ENCODE results near the gene UBXN4.

UBXN4 gene

DNA sequence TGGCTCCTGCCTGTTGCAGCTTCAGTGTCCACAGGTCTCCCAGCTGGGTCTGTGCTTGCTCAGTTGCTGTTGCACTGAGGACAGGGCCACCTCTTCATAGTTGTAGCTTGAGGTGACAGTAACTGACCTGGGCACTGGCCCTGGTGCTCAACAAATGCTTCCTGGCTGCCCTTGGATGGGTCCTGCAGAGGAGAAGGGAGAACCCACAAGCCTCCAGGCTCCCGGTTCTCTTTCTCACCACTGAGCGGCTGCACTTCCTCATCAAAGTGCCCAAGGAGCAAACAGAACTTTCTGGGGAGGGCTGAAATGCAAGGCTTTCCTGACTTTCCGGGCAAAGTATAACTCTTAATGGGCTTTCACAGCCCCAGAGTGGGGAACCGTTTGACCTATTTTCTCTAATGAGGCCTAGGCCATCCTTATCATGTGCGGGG, 56.6 kb downstream of the UBXN4 start:
- intact Hi-C loops (cut with DNase I; ENCODE audit: low total_unique reads), result no loop called here

DNA sequence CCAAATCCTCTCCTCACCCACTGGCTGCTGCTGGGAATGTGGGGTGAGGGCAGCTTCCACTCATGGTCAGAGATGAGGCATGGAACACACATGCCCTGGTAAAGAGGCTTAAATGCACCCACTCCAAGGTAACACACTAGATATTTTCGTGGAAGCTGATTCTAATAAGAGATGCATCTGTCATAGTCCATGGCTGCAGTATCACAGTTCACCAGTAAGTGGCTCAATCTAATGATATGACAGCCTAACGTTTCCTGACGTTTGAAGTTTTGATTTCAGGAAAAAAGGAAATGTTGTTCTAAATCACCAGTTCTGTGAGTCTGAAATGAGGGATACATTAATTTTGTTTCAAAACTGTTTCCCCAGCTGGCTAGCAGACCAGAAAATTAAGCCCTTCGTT, 57.1 kb downstream of the UBXN4 start:
- TF ChIP-seq, protein P1, sequence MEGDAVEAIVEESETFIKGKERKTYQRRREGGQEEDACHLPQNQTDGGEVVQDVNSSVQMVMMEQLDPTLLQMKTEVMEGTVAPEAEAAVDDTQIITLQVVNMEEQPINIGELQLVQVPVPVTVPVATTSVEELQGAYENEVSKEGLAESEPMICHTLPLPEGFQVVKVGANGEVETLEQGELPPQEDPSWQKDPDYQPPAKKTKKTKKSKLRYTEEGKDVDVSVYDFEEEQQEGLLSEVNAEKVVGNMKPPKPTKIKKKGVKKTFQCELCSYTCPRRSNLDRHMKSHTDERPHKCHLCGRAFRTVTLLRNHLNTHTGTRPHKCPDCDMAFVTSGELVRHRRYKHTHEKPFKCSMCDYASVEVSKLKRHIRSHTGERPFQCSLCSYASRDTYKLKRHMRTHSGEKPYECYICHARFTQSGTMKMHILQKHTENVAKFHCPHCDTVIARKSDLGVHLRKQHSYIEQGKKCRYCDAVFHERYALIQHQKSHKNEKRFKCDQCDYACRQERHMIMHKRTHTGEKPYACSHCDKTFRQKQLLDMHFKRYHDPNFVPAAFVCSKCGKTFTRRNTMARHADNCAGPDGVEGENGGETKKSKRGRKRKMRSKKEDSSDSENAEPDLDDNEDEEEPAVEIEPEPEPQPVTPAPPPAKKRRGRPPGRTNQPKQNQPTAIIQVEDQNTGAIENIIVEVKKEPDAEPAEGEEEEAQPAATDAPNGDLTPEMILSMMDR (IDR thresholded peaks at IDR 0.05), result no peak
- no peaks in the 10 kb centered on the region for H3K27me3 ChIP-seq
- H3K4me1 ChIP-seq, result no peaks in the 10 kb centered on the region
- DNase-seq, result no peak
- no peaks in the 10 kb centered on the region for H3K9me3 ChIP-seq
- H3K4me3 ChIP-seq, result no peak overlapping the region
- H3K36me3 ChIP-seq, result no peaks in the 10 kb centered on the region
- no peak overlapping the region for H3K27ac ChIP-seq
- intact Hi-C loops (cut with DNase I; ENCODE audit: low total_unique reads), result no loop called here

More for the DNA sequence above, 56.6 kb downstream of the UBXN4 start:
- Histone ChIP-seq H3K27ac (no peak overlapping the region), H3K36me3 (no peaks in the 10 kb centered on the region), H3K9me3 (no peaks in the 10 kb centered on the region), H3K4me3 (no peak overlapping the region), H3K4me1 (no peaks in the 10 kb centered on the region), H3K27me3 (no peaks in the 10 kb centered on the region)
- no peak for DNase-seq
- TF ChIP-seq, protein P1 (IDR thresholded peaks at IDR 0.05), result no peak

DNA sequence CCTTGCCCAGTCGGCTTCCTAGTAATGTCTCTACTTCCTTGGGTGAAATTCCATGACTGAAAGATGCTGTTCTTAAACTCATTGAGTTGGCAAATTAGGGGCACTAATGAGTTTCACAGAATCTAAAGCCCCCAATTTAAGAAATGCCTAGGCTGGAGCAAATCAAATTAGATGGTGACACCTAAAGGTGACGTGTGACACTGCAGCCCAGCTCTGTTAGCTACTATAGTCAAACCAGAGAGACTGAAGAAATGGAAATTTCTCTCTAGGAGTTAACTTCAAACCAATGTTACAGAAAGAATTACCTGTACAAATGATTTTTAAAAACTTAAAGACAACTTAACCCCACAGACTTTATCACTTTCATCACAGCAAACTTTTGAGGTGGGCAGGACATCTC, 58.1 kb downstream of the UBXN4 start:
- Histone ChIP-seq H3K9me3 (no peaks in the 10 kb centered on the region), H3K27ac (no peak overlapping the region), H3K4me1 (no peaks in the 10 kb centered on the region), H3K4me3 (no peak overlapping the region), H3K27me3 (no peaks in the 10 kb centered on the region), H3K36me3 (no peaks in the 10 kb centered on the region)
- intact Hi-C loops (cut with DNase I; ENCODE audit: low total_unique reads), result no loop called here
- TF ChIP-seq, protein P1 (IDR thresholded peaks at IDR 0.05), result no peak
- DNase-seq, result no peak

DNA sequence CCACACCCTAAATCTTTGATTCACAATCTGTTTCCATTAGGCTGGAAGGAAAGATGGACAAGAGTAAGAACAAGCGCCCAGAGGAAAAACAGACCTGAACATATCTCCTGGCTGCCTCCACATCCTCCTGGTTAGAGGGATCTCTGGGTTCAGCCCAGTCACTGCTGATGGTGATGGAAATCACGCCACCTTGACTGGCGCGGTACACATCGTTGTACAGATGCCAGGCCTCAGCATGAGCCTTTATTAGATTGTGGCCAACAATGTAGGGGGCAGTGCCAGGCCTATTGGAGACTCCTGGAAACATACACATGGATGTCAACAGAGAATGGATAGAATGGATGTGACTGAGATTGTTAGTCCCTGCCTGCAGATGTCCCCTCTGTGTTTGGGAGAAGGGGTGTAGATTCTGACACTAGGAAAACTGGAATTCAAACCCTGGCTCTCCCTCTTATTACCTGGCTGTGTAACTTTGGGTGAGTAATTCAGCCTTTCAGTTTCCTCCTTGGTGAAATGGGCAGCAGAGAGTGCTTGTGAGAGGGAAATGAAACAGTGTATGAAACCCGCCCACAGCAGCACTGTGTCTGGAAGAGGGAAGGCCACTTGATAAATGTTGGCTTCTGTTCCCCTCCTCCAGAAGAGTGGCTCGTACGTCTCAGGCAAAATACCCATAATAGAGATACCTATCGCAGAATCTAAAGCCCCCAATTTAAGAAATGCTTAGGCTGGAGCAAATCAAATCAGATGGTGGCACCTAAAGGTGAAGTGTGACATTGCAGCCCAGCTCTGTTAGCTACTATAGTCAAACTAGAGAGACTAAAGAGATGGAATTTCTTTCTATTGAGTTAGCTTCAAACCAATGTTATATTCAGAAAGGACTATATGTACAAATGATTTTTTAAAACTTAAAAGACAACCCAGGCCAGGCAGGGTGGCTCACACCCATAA, 59.1 kb downstream of the UBXN4 start:
- Histone ChIP-seq H3K9me3 (no peaks in the 10 kb centered on the region), H3K4me1 (no peaks in the 10 kb centered on the region), H3K27ac (no peak overlapping the region), H3K36me3 (no peaks in the 10 kb centered on the region), H3K4me3 (no peak overlapping the region), H3K27me3 (no peaks in the 10 kb centered on the region)
- no peak for DNase-seq
- intact Hi-C loops (cut with DNase I; ENCODE audit: low total_unique reads), result no loop called here
- TF ChIP-seq, protein P1 (IDR thresholded peaks at IDR 0.05), result no peak

DNA sequence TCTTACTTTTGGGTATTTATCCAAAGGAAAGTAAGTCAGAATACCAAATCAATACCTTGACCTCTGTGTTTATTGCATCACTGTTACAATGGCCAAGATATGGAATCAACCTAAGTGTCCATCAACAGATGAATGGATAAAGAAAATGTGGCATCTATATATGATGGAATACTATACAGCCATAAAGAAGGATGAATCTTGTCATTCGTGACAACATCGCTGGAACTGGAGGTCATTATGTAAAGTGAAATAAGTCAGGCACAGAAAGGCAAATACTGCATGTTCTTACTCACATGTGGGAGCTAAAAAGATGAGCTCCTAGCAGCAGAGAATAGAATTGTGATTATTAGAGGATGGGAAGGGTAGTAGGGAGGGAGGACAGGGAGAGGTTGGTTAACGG, 60.7 kb downstream of the UBXN4 start:
- H3K4me1 ChIP-seq, result no peaks in the 10 kb centered on the region
- no peaks in the 10 kb centered on the region for H3K36me3 ChIP-seq
- TF ChIP-seq, protein P1 (IDR thresholded peaks at IDR 0.05), result no peak
- no peak overlapping the region for H3K4me3 ChIP-seq
- no peak for DNase-seq
- no peaks in the 10 kb centered on the region for H3K9me3 ChIP-seq
- H3K27ac ChIP-seq, result no peak overlapping the region
- no peaks in the 10 kb centered on the region for H3K27me3 ChIP-seq
- intact Hi-C loops (cut with DNase I; ENCODE audit: low total_unique reads), result no loop called here
